RCC 7860 (cell line): ENCODE data around the gene CADM1.

Experiments used
- DNase-seq: peaks from one replicate; pipeline ENCODE4 v3.0.0-alpha.2; 2015; ENCODE audit warnings: low spot score
- FAIRE-seq: peaks from 2 replicates; lab custom pipeline; 2012; peaks lifted over from hg19 to GRCh38; lab: Jason Lieb, UNC

The CADM1 gene

DNA sequence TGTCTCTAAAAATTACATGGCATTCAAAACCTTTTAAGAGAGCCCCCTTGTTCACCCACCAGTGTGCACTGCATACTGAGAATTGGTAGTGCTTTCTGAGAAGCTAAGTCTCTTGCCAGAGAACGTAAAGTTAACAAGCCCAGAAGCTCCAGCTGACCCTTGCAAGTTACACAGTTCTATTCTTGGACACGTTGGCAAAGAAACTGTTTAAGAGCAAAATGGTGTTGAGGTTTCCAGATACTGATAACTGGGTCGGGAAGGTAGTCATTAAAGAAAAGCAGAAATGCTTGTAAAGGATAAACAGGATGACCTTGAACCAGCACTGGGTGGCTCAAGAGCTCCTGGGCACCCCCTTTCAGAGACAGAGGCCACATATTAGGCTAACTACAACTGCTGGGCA lies 284.8 kb downstream of the CADM1 start:
- FAIRE-seq (no peak), DNase-seq (no peak)

DNA sequence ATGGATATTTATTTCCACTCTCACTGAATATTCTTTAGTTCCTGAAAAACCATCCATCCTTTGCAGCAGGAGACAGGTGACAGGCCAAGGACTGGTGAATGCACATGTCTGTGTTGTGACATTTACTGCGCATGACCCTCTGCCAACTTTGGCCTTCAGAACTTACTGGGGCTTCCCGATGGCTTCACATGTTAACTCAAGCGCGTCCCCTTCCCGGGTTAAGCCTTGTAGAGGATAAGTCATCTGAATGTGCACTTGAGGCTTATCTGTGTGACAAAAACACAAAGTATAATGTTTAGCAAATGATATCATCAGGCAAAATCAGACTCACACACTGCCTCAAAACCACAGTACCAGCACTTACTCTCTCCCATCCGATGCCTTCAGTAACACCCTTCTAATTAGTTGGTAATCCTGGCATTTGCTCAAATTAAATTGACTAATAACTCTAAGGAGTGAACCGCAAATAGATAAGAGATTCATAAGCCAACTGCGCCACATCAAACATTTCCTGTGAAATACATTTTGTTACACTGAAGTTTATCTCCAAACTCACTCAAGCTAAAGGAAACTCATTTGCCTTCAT lies 286.4 kb downstream of the CADM1 start:
- DNase-seq (peak; percentile 81), FAIRE-seq (peak; percentile 93)

DNA sequence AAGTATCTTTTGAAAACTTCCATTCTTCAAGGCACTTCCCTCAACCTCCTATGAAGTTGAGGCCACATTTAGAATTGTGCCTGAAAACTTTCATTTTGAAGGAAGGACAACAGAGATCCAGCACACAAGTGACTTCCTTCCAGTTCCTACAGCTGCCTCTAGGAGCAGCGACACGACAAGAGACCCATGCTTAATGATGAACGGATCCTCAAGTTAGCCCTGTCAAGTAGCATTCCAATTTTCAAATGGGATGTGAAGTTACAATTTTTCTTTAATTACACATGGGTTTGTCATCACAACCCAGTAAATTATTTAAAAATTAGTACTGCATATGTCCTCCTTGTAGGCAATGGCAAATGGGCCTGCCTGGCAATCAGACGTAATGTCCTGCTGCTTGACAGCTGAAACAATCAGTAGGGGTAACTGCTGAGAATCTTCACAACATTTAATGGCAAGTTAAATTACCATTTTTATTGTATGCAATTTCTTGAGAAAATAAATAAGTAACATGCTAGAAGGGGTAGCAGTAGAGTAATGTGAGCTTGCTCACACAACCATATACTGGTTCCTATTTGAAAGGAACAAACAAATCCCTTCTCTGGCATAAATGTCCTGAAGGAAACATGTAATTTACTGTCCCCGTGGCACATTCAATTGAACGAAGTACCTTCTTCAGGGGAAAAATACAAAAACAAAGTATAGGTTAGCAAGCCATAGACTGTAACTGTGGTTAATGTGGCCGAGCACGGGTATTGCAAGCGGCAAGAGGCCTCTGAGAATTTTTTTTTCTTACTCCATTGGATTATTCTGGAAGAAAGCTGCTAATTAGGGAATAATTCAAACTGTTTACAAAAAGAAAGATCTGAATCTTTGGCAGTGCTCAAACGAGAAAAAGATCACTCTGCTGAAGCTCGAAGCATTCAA lies 288.3 kb downstream of the CADM1 start:
- FAIRE-seq (no peak), DNase-seq (no peak)

DNA sequence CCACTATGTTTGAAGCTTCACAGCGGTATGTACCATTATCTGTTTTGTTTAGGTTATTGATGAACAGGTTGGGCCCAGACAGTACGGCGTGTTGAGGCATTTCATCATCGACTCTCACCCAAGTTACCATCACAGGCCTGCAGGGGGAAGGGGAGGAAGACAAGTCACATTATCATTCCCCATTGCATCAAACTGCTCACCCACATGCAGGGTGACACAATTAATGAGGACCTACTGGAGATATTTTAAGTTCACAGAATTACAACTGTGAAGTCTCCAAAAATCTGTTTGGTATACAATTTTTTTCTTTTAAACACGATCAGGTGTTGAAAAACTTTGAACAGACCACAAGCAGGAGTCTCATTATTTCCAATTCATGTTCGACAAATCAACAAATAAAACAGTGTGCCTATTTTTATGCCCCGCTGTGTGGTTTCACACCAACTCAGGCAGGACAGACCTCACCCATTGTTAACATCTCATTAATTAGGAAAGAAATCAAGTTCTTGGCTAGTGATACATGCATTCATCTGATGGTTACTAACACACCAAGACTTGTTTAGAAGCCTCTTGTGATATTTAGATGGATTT lies 289.5 kb downstream of the CADM1 start:
- FAIRE-seq (no peak), DNase-seq (no peak)

DNA sequence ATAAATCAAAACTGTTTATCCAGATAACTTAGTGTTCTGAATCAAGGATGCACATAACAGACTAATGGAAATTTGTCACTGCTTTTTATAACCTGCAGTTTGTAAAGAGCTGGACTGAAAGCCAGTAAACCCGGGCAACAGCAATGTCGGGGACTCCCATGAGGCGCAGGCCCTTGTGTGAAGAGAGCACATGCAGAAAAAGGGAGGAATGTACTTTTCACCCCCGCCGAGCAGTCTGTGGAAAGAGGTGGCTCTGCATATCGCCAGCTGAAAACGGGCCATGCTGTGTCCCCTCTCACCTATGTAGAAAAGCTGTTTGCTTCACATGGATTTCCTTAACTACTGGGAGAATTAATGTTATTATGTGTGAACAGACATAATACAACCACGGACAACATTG lies 291.2 kb downstream of the CADM1 start:
- DNase-seq, result no peak
- FAIRE-seq, result no peak

DNA sequence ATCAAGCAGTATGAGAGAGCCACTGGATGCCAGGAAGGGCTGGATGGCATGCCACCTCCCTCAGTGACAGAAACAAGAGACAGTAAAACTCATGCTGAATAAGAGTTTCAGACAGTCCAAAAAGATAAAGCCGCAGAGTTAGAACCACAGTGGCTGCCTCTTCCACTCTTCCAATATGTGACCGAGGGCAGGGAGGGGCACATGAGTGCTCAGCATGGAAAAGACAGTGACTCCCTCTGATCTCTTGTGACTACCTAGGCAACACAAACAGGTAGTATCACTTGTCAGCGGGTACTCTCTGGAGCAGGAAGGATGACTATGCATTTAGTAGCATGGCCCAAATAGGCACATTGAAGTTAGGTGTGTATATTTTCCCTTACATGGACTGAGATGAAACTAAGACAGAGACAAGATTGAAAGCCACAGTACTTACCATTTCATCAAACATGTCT lies 295.4 kb downstream of the CADM1 start:
- FAIRE-seq (no peak), DNase-seq (no peak)

DNA sequence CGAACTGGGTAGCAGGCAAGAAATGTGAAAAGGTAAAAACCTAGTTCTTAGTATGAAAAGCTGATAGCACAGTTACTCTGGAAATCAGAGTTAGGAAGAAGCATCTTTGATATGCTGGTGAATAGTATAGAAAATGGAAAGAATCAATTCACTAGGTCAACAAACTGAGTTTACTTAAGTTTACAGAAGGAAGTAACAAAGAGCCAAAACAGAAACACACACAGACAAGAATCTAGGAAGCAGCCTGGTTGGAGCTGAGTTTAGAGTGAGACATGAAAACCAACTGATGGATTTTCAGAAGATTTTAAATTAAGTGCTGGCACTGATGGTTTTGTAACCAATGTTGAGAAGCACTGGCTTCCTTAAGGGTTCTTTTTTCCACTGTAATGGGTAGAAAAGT lies 296.3 kb downstream of the CADM1 start:
- DNase-seq (no peak), FAIRE-seq (no peak)

DNA sequence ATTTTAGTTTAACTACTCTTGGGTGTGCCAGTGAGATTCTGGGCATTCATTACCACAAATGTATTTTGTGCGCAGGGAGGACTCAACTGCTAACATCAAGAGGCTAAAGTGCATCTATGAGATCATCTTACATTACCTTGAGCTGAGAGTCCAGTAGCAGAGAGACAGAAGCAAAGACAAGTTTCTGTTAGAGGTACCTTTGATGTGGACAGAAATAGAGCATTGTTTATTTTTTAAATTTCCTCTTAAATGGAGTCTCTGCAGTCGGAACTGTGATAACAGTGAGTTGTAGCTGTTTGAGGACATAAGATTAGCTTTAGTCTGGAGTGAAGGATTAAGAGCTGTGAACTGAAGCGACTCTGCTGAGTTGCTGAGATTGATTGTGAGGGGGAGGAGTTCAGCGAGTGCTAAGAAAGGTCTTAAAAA lies 297.0 kb downstream of the CADM1 start:
- FAIRE-seq, result no peak
- DNase-seq, result no peak

DNA sequence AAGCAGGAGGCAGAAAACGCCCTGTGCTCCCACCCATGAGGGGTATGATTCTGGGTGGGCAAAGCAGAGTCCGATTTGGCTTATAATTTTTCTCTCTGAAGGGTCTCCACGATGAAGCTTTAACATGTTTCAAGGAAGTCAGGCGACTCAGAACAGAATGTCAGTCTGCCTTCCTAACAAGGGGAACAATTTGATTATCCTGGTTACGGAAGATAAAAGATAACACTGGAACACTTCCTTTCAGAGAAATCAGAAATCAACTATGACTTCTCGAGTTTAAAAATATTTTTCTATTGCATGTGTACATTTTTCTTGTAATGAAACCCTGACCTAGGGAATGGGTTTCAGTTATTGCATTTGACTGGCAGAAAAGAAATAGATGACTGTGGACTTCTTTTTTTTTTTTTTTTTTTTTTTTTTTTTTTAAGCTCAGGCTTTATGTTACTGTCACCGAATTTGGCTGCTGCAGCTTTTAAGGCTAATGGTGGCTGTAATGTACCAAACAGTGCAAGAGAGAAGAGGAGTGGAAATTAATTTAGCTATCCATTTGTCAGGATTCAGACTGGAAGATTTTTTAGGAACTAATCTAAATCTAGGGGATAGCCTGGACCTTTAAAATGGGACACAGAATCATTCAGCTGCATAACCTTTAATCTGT lies 297.7 kb downstream of the CADM1 start:
- FAIRE-seq, result no peak

DNA sequence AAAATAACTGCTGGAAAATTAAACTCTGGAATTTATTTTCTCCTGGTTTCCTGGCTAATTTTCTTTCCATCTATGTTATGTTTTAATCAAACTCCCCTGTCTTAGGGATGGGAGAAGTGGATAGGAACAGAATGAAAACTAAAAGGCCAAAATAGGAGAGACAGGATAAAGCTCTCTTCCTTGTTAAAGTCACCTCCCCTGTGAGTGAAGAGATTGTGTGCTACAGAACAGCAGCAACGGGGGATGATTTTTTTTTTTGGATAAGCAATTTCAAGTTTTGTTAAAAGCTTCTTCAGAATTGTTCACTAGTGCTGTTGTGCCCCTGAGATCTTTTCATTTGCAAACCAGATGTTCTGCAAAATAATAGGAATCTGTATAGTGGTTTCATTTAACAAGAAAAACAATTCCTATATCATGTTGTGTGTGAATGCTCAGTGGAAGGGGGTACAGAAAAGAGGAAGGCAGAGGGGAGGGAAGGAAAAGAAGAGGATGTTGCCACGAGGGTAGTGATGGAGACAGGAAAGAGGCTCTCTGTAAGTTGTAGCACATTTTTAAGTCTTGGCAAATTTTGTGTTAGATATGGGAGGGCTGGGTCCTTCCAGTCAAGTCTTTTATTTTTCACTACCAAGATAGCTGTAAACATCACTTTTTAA lies 301.2 kb downstream of the CADM1 start:
- FAIRE-seq, result no peak
- DNase-seq, result no peak

More for the DNA sequence above, 297.7 kb downstream of the CADM1 start:
- DNase-seq, result no peak

DNA sequence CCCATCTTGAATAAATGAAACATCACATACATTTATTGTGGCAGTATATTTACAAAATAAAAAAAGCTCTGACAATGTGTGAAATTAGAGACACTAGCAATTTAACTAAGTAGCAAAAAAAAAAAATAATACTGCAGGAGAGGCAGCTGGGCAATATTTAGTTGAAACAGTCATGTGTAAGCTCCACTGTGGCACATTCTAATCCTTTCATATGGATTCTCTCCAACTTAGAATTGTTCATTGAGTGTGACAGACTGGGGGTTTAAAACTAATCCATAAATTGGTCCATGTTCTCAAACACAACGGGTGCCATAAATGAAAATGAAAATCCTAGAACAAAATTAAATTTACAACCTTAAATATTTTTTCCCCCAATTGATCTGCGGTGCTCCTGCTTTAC lies 302.1 kb downstream of the CADM1 start:
- no peak for DNase-seq
- FAIRE-seq, result no peak

DNA sequence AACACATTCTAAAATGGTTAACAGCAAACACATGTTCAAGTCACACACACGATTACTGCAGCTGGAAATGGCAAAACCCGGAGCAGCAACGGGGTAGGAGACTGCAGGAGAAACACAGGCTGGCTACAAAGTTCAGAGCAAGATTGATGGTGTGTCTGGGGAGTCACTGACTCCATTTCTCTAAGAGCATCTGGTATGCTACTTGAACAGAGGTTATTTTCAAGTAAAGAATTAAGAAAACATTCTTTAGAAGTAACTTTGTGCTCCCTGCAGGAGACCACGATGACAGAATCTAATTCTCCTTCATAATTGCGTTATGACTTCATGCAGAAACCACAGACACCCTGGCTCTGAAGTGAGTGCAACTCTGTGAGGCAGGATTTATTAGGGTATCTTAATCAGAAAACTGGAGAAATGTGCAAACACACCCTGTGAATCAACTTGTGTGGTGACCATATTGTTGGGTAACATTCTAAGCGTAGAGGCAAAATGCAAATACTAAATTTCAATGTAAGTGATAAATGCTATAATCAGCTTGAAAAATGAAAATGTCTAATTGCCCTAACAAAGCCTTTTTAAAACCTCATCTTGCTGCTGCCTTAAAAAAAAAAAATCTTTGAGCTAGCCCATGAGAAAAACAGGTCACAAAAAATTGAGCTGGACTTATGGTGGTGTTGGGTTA lies 303.0 kb downstream of the CADM1 start:
- DNase-seq, result peak; percentile 80
- peak; percentile 90 for FAIRE-seq

DNA sequence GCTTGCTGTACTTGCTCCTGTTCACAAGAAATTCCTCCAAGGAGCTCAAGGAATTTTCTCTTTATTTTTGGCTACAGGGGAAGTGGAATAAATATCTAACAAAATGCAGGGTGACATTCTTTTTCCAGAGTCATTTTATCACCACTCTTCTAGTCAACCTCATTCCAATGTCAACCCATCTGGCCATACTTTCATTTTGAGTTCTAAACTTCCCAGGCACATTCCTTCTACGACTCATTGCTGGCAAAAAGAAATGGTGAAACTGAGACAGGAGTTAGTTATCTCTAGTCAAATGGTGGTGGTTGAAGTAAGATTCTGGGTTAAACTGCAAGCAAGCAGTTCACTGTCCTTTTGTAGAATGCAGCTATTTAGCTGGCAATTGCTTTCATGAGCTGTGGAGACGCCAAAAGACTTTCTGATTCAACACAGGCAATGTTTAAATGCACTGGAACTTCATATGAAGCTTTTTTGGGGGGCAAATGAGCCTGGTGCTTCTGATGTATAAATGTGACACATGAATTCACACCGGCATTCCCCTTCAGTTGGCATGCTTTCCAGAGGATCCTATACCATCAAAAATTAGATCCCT lies 304.6 kb downstream of the CADM1 start:
- DNase-seq (peak; percentile 68), FAIRE-seq (peak; percentile 48)

DNA sequence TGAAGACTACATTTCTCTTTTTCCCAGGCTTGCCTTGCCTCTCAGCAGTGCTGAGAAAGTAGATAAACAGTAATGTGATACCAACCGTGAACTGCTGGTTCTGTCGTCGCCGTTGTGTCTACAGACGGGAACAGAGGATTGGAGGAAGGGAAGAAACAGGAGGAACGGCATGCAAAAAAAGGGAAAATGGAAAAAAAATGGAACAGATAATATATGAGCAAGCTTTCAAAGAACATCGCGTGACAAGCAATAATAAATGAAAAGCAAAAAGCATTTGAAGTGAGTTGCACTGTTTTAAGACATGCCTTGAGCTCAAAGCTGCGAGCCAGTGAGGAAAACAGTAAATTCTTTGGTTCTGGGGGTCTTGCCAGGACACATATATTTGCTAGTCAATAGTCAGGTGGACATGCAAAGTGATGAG lies 305.9 kb downstream of the CADM1 start:
- FAIRE-seq (no peak), DNase-seq (no peak)

DNA sequence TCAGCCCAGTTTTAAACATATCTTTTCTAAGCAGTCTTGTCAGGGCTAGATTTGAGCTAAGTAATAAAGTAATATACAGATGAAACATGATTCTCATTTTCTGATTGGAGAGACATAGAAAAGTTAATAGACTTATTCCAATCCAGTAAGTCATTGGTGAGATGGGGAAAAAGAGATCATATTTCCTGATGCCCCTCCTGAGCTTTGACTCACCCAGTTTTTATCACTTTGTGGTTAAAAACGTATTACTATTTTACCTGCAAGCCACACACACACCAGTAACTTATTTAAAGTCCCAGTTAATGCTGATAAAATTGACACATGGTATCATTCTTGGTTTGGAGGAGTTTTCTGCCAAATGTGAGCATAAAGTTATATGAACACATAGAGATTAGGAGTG lies 306.8 kb downstream of the CADM1 start:
- FAIRE-seq (peak; percentile 95), DNase-seq (peak; percentile 60)

DNA sequence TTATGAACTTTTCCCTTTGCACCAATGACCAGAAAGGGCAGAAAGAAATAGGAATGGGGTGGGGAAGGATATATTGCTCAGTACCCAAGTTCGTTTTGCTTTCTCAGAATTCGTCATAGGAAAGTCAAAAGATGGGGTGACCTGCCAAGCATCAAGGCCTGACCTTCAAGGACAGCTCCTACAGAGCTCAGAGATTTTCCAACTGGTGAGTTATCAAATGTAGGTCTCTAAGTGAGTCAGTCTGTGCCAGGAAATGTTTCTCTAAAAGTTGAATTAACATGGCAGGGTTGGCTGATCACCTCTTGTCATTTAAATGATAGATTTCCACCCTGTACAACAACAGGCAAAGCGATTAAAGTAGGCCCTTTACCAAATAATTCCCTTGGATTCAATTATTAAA lies 307.2 kb downstream of the CADM1 start:
- no peak for FAIRE-seq
- DNase-seq, result peak; percentile 64

DNA sequence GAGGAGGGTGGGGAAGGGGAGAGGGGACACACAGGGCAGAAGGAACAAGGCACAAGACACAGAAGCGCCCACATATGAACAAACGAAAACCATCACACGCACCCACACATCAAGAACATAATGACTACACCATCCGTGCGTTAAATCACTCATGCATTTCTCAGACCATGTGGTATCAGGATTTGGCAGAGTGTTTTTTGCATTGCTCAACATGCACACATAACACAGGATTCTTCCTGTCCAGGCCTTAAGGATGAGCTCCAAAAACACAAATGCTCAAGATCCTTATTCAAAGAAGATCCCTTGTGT lies 309.5 kb downstream of the CADM1 start:
- FAIRE-seq (no peak), DNase-seq (no peak)

DNA sequence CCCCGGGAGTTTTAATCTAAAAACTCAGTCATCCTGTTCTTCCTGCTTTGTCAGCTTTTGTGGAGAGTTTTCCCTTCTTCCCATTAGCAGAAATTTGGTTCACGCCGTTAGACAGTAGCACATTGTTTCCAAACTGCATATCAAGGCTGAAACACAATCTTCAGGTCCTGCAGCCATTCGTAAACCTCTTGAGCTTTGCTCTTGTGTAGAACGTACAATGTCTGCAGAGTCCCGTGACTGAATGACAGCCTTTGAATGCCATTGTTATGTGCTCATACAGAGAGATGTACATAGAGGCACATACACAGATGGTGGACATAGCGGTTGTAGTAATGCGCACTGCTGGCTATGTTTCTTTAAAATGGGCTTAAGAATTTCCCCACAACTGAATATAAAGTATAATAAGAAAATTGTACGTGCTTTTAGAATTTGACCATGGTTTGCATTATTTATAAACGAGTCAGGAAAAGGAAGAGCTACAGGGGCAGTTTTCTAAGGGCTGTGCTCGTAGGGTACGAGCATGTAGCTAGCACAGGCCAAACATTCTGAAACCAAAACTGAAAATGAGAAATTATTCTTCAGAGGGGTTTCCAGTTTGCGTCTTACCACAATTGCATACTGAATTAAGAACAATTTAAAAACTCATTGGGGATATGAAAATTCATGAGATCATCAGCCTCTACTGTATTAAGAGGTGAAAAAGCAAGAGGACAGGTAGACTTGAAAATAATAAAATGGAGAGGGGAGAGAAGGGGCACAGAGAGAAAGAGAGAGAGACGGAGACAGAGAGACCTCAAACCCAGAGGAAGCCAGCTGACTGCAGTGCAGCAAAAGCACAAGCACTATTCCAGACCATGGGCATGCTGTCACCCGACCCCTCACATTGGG lies 310.1 kb downstream of the CADM1 start:
- DNase-seq (no peak), FAIRE-seq (no peak)

DNA sequence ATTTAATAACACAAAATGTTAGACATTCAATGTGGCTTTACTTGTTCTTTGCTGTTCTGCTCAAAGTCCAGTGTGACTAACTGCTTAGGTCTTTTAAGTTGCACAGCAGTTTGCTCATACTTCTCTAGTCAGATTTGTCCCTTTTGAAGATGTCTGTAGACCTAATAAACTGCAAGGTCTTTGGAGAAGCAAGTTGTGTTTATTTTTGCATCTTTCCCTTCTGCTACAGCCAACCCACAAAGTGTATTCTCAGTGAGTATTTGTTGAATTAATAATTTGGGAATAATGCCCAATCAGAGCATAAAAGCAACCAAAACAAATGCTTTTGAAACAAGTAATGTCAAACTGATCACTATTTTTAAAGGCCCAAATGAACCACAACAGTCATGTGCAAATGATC lies 312.5 kb downstream of the CADM1 start:
- FAIRE-seq (no peak), DNase-seq (no peak)
